Activated naive CD4-positive, alpha-beta T cell treated with anti-CD3 and anti-CD28 coated beads, Interleukin-2, amount 50 U/mL, for 24 hours (primary cell): Measurements from ENCODE around the gene SNAP47.

Experiments
- H3K27ac Mint-ChIP-seq: one replicate; pipeline ENCODE4 v1.8.0; 2021; ENCODE audit warnings: mild to moderate bottlenecking, mixed read lengths
- H3K27me3 Mint-ChIP-seq: one replicate; pipeline ENCODE4 v1.8.0; 2021; ENCODE audit warnings: mixed read lengths
- H3K36me3 Mint-ChIP-seq: one replicate; pipeline ENCODE4 v1.8.0; 2021; ENCODE audit warnings: mixed read lengths
- H3K4me1 Mint-ChIP-seq: one replicate; pipeline ENCODE4 v1.8.0; 2021; ENCODE audit warnings: mixed read lengths
- H3K4me3 Mint-ChIP-seq: one replicate; pipeline ENCODE4 v1.8.0; 2021; ENCODE audit warnings: mild to moderate bottlenecking, mixed read lengths
- H3K9me3 Mint-ChIP-seq: one replicate; pipeline ENCODE4 v1.8.0; 2021; ENCODE audit warnings: mixed read lengths

SNAP47 gene

GRCh38 chr1:227729144-227729880 is 5.9 kb upstream of the SNAP47 start:
- Mint-ChIP-seq H3K27me3 (no peaks in the 10 kb centered on the region), H3K4me3 (peak overlapping the region; percentile 79), H3K27ac (peak overlapping the region; percentile 41), H3K4me1 (peaks cover 35% of the 10 kb centered on the region), H3K9me3 (no peaks in the 10 kb centered on the region), H3K36me3 (no peaks in the 10 kb centered on the region)

DNA sequence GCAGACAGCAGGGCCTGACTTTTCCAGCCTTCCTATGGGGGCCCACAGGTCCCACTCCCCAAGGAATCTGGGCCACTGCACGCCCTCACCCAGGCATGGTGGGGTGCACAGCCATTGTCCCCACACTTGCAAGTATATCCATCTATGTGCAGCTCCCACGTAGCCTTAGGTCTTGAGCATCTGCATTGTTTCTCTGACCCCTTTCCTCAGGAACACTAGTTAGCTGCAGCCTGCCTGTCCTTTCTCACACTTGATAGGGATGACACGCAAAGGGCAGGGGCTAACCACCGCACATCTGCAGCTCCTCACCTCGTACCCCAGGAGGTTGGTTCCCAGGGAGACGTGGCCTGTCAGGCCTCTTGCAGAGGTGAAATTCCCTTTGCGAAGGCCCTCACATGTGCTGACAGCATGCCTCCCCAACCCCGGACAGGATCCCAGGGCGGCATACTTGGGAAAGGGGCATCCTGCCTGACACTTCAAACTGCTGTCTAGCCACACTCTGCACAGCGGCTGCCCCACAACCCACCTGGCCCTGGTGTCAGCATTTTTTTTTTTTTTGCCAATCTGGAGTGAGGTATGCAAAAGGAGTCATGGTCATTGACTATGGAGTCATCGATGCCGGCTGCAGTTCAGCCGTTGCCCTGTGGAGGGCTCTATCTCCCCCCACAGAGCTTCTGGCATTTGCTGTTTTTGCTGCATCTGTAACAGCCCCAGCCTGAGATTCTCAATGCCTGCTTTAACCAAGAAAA is 5.2 kb upstream of the SNAP47 start:
- H3K4me3 Mint-ChIP-seq, result peak overlapping the region; percentile 63
- H3K27ac Mint-ChIP-seq, result peak overlapping the region; percentile 72
- no peaks in the 10 kb centered on the region for H3K36me3 Mint-ChIP-seq
- H3K4me1 Mint-ChIP-seq, result peaks cover 37% of the 10 kb centered on the region
- no peaks in the 10 kb centered on the region for H3K9me3 Mint-ChIP-seq
- no peaks in the 10 kb centered on the region for H3K27me3 Mint-ChIP-seq

GRCh38 chr1:227730630-227731151 is 4.5 kb upstream of the SNAP47 start:
- Mint-ChIP-seq H3K27ac (no peak overlapping the region), H3K9me3 (no peaks in the 10 kb centered on the region), H3K27me3 (no peaks in the 10 kb centered on the region), H3K4me3 (peak overlapping the region; percentile 63), H3K4me1 (peaks cover 37% of the 10 kb centered on the region), H3K36me3 (no peaks in the 10 kb centered on the region)

DNA sequence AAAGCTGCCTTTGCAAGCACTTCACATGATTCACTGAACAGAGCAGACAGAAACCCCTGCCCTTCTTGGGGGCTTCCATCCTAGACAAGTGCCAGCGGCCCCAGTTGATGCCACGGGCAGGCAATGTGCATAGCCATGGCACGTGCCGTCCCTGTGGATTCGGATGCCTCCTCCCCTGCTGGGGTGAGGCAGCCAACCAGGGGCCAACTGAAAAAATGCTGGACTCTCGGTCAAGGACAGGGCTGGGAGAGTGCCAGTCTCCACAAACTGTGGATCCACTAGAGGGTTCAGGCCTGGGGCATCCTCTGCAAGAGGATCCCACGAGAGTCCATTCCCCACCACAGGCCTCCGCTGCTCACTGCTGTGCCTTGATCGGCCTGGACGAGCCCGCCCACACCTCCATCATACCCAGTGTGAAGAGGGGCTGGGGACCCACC is 4.0 kb upstream of the SNAP47 start:
- H3K9me3 Mint-ChIP-seq, result no peaks in the 10 kb centered on the region
- no peaks in the 10 kb centered on the region for H3K36me3 Mint-ChIP-seq
- no peak overlapping the region for H3K27ac Mint-ChIP-seq
- no peak overlapping the region for H3K4me3 Mint-ChIP-seq
- no peaks in the 10 kb centered on the region for H3K27me3 Mint-ChIP-seq
- peaks cover 37% of the 10 kb centered on the region for H3K4me1 Mint-ChIP-seq

DNA sequence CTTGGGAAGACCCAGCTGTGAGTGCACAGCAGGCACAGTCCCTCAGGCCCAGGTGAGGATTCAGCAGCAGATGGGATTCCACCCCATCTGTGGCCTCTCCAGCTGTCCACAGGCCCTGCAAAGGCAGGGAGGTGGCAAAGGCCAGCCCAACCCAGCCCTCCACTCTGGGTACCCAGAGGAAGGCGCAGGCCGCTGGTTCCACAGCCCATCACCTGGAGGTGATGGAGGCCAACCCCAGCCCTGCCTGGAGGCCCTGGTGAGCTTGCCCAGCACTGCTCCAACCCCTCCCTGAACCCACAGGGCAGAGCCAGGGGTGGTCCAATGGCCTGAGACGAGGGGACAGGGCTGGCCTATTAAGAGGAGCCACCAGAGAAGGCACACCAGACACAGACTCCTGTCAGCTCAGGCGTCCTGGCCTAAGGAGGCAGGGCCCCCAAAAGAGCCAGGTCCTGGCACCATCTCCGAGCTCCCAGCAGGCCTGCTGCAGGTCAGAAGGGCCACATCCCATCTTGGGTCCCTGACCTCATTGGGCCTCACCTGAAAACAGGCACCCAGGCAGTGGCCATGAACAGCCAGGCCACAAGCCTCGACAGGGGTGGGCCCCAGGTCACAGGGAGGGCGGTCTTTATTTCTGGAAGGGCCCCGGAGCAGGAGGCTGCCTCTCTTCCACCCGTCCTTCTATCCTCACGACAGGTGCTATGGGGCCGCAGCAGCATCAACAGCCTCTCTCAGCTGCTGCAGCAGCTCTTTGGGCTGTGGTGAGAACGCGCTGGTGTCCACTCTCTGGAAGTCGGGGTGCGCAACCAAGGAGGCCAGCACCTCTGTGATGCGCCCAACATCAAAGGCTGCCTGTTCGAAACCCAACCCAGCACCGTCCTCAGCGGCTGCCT is 3.3 kb upstream of the SNAP47 start:
- Mint-ChIP-seq H3K4me3 (no peak overlapping the region), H3K36me3 (no peaks in the 10 kb centered on the region), H3K9me3 (no peaks in the 10 kb centered on the region), H3K27ac (no peak overlapping the region), H3K4me1 (peaks cover 40% of the 10 kb centered on the region), H3K27me3 (no peaks in the 10 kb centered on the region)

GRCh38 chr1:227732586-227733308 is 2.5 kb upstream of the SNAP47 start:
- no peaks in the 10 kb centered on the region for H3K9me3 Mint-ChIP-seq
- no peaks in the 10 kb centered on the region for H3K27me3 Mint-ChIP-seq
- H3K4me3 Mint-ChIP-seq, result peak overlapping the region; percentile 57
- H3K27ac Mint-ChIP-seq, result no peak overlapping the region
- H3K36me3 Mint-ChIP-seq, result peaks cover 2% of the 10 kb centered on the region
- peaks cover 45% of the 10 kb centered on the region for H3K4me1 Mint-ChIP-seq

GRCh38 chr1:227733309-227733705 is 1.9 kb upstream of the SNAP47 start:
- no peak overlapping the region for H3K27ac Mint-ChIP-seq
- peaks cover 2% of the 10 kb centered on the region for H3K36me3 Mint-ChIP-seq
- H3K9me3 Mint-ChIP-seq, result no peaks in the 10 kb centered on the region
- peak overlapping the region; percentile 93 for H3K4me3 Mint-ChIP-seq
- no peaks in the 10 kb centered on the region for H3K27me3 Mint-ChIP-seq
- H3K4me1 Mint-ChIP-seq, result peaks cover 44% of the 10 kb centered on the region

DNA sequence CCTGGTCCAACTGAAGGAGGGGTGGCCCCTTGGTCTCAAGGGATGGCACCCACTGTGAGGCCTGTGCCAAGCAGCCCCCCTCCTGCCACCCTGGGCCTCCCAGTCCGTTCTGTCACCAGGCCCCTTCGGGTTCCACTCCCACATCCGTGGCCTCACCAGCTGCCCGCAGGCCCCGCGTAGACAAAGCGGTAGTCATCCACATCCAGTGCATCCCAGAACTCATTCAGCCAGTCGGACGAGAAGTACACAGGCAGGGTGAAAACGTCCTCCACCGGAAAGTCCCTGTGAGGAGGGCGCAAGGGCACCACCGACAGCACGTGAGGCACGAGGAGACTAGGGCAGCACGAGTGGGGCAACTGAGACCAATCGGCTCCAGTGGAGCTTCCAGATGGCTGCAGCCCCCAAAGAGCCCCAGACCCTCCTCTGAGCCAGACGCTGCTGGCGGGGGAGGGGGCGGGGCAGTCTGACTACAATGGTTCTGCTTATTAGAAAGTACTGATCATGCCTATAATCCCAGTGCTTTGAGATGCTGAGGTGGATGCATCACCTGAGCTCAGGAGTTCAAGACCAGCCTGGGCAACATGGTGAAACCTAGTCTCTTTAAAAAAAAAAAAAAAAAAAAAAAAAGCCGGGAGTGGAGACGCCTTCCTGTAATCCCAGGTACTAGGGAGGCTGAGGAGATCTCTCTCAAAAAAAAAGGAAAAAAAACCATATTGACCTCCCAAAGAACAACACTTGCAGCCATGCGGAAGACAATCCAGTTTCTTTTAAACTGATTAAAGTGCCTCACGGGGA is 1.3 kb upstream of the SNAP47 start:
- Mint-ChIP-seq H3K9me3 (no peaks in the 10 kb centered on the region), H3K27ac (peak overlapping the region; percentile 84), H3K4me3 (peak overlapping the region; percentile 93), H3K27me3 (no peaks in the 10 kb centered on the region), H3K4me1 (peaks cover 44% of the 10 kb centered on the region), H3K36me3 (peaks cover 2% of the 10 kb centered on the region)

GRCh38 chr1:227734546-227734855 is 734 bp upstream of the SNAP47 start:
- Mint-ChIP-seq H3K9me3 (no peaks in the 10 kb centered on the region), H3K27me3 (no peaks in the 10 kb centered on the region), H3K27ac (peak overlapping the region; percentile 84), H3K36me3 (peaks cover 2% of the 10 kb centered on the region), H3K4me1 (peaks cover 44% of the 10 kb centered on the region), H3K4me3 (peak overlapping the region; percentile 93)

GRCh38 chr1:227735539-227736285 is 477 bp downstream of the SNAP47 start:
- H3K9me3 Mint-ChIP-seq, result no peaks in the 10 kb centered on the region
- no peaks in the 10 kb centered on the region for H3K27me3 Mint-ChIP-seq
- H3K4me3 Mint-ChIP-seq, result peak overlapping the region; percentile 93
- peaks cover 2% of the 10 kb centered on the region for H3K36me3 Mint-ChIP-seq
- H3K4me1 Mint-ChIP-seq, result peaks cover 45% of the 10 kb centered on the region
- H3K27ac Mint-ChIP-seq, result peak overlapping the region; percentile 89

- H3K9me3 Mint-ChIP-seq, result no peaks in the 10 kb centered on the region
- peaks cover 2% of the 10 kb centered on the region for H3K36me3 Mint-ChIP-seq
- H3K4me1 Mint-ChIP-seq, result peaks cover 56% of the 10 kb centered on the region
- no peaks in the 10 kb centered on the region for H3K27me3 Mint-ChIP-seq
- H3K4me3 Mint-ChIP-seq, result peak overlapping the region; percentile 30
- H3K27ac Mint-ChIP-seq, result no peak overlapping the region
Measured at GRCh38 chr1:227736814-227737432, 1.7 kb downstream of the SNAP47 start.

DNA sequence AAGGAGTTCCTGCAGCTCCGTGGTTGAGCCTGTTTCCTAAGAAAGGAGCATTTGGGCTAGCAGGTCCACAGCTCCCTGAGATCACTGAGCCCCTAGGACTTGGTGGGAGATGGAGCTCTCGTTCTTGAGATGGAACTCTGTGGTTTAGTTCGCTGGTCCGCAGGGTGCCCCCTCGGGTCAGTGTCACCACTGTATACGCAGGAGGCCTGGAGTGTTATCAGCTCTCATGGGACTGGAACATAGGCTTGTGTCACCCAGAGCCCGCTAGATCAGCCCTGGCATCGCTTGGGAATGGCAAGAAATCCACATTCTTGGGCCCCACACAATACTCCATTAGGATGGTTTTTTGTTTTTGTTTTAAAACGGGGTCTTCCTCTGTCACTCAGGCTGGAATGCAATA is 3.6 kb downstream of the SNAP47 start:
- Mint-ChIP-seq H3K36me3 (peaks cover 2% of the 10 kb centered on the region), H3K4me3 (no peak overlapping the region), H3K27me3 (no peaks in the 10 kb centered on the region), H3K4me1 (peaks cover 65% of the 10 kb centered on the region), H3K27ac (no peak overlapping the region), H3K9me3 (no peaks in the 10 kb centered on the region)

DNA sequence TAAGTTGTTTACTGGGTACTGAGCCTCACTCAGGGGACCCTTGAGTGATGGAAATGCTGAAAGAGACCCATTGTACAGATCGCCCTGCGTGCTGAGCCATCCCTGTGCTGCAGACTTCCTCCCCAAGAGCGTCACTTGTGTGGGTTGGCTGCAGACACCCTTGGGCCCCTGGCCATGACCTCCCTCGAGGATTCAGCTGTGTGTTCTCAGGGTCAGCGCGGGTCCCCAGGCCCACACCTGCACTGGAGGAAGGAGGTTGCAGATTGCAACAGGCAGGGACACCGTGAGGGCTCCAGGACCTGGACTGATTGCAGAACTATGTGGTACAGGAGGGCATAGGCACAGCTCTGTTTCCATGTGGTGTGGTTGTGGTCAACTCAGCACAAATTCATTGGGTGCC is 4.4 kb downstream of the SNAP47 start:
- H3K27me3 Mint-ChIP-seq, result no peaks in the 10 kb centered on the region
- H3K27ac Mint-ChIP-seq, result no peak overlapping the region
- peaks cover 2% of the 10 kb centered on the region for H3K36me3 Mint-ChIP-seq
- H3K4me3 Mint-ChIP-seq, result no peak overlapping the region
- peaks cover 68% of the 10 kb centered on the region for H3K4me1 Mint-ChIP-seq
- no peaks in the 10 kb centered on the region for H3K9me3 Mint-ChIP-seq
